GM12864 (cell line): Measurements from ENCODE around the gene LPGAT1.

Source experiments
- DNase-seq: peaks from one replicate; pipeline ENCODE4 v3.0.0-alpha.2; 2011; ENCODE audit warnings: low read depth
- H3K4me3 ChIP-seq: 2 replicates; pipeline ENCODE4 v1.5.1; 2011; ENCODE audit warnings: mild to moderate bottlenecking, low read depth, low read length, control low read depth
- CTCF ChIP-seq: IDR thresholded peaks from 2 replicates; pipeline ENCODE4 v1.5.1; 2011; ENCODE audit warnings: low read depth, mild to moderate bottlenecking, moderate library complexity, low read length, control low read depth, inconsistent platforms; ENCODE audit errors: missing control alignments

Gene LPGAT1

GRCh38 chr1:211750599-211750998 lies 80.0 kb downstream of the LPGAT1 start:
- TF ChIP-seq CTCF, result no peak
- H3K4me3 ChIP-seq, result no peak overlapping the region
- no peak for DNase-seq

GRCh38 chr1:211749251-211749650 lies 81.3 kb downstream of the LPGAT1 start:
- TF ChIP-seq CTCF, result no peak
- no peak for DNase-seq
- no peak overlapping the region for H3K4me3 ChIP-seq

GRCh38 chr1:211748810-211749209 lies 81.8 kb downstream of the LPGAT1 start:
- no peak overlapping the region for H3K4me3 ChIP-seq
- no peak for DNase-seq
- TF ChIP-seq CTCF, result no peak

- no peak overlapping the region for H3K4me3 ChIP-seq
- DNase-seq, result no peak
- no peak for TF ChIP-seq CTCF
These were observed 87.6 kb downstream of the LPGAT1 start for GRCh38 chr1:211742889-211743529.

GRCh38 chr1:211742272-211742671 lies 88.3 kb downstream of the LPGAT1 start:
- TF ChIP-seq CTCF, result no peak
- H3K4me3 ChIP-seq, result no peak overlapping the region
- no peak for DNase-seq

GRCh38 chr1:211741788-211742187 lies 88.8 kb downstream of the LPGAT1 start:
- no peak overlapping the region for H3K4me3 ChIP-seq
- DNase-seq, result no peak
- TF ChIP-seq CTCF, result no peak

GRCh38 chr1:211741116-211741515 lies 89.4 kb downstream of the LPGAT1 start:
- no peak for TF ChIP-seq CTCF
- no peak for DNase-seq
- H3K4me3 ChIP-seq, result no peak overlapping the region
